ENCODE measurements around the gene ABR.

The ABR gene

GRCh38 chr17:980406-981291 lies 199.1 kb downstream of the ABR start:
- H3K4me1 ChIP-seq, result no peaks in the 10 kb centered on the region

GRCh38 chr17:979539-980405 lies 200.0 kb downstream of the ABR start, which contains the start of gene NXN:
Gene NXN, minus strand, starts transcription at chr17:979776.
- Histone ChIP-seq H3K36me3 (ENCODE audit: control insufficient read depth, insufficient read depth, low read length) (no peaks in the 10 kb centered on the region), H3K4me1 (no peaks in the 10 kb centered on the region), H2AFZ (peak within 1 kb of the TSS; percentile 80), H3K9me3 (ENCODE audit: control insufficient read depth, low read length) (no peaks in the 10 kb centered on the region), H3K4me3 (ENCODE audit: low read depth, low read length) (peak within 1 kb of the TSS; percentile 56), H3K79me2 (no peaks in the 10 kb centered on the region), H3K27ac (peak within 1 kb of the TSS; percentile 52), H3K9ac (peak within 1 kb of the TSS; percentile 32), H3K27me3 (ENCODE audit: control insufficient read depth, insufficient read depth, low read length) (no peaks in the 10 kb centered on the region), H3K4me2 (ENCODE audit: low read length) (peak within 1 kb of the TSS; percentile 81)
- peak; percentile 8 for TF ChIP-seq CTCF (IDR thresholded peaks at IDR 0.05)

More at GRCh38 chr17:980406-981291, 199.1 kb downstream of the ABR start:
- peak overlapping the region; percentile 40 for H3K4me3 ChIP-seq (ENCODE audit: low read depth, low read length)
- peak overlapping the region; percentile 81 for H3K4me2 ChIP-seq (ENCODE audit: low read length)
- H3K79me2 ChIP-seq, result no peaks in the 10 kb centered on the region
- peak; percentile 82 for TF ChIP-seq CTCF (IDR thresholded peaks at IDR 0.05)
- H3K27ac ChIP-seq, result peak overlapping the region; percentile 52
- no peaks in the 10 kb centered on the region for H3K36me3 ChIP-seq (ENCODE audit: control insufficient read depth, insufficient read depth, low read length)
- H3K9me3 ChIP-seq (ENCODE audit: control insufficient read depth, low read length), result no peaks in the 10 kb centered on the region
- no peaks in the 10 kb centered on the region for H3K27me3 ChIP-seq (ENCODE audit: control insufficient read depth, insufficient read depth, low read length)
- H3K9ac ChIP-seq, result no peak overlapping the region
- H2AFZ ChIP-seq, result peak overlapping the region; percentile 82

DNA sequence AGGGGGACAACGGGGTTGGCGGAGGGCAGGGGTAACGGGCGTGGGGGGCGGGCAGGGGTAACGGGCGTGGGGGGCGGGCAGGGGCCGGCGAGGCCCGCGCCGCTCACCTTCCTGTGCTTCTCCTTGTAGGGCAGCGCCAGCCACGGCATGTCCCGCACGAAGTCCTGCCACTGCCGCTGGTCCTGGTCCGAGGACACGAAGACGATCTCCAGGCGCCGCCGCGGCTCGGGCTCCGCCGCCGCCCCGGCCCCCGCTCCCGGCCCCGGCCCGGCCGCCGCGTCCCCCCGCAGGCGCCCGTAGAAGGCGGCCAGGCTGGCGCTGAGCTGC lies 200.6 kb downstream of the ABR start:
- Histone ChIP-seq H3K79me2 (no peaks in the 10 kb centered on the region), H3K4me1 (no peaks in the 10 kb centered on the region), H3K27me3 (ENCODE audit: control insufficient read depth, insufficient read depth, low read length) (no peaks in the 10 kb centered on the region), H3K27ac (no peak overlapping the region), H3K4me3 (ENCODE audit: low read depth, low read length) (peak overlapping the region; percentile 25), H3K36me3 (ENCODE audit: control insufficient read depth, insufficient read depth, low read length) (no peaks in the 10 kb centered on the region), H3K9me3 (ENCODE audit: control insufficient read depth, low read length) (no peaks in the 10 kb centered on the region), H3K4me2 (ENCODE audit: low read length) (peak overlapping the region; percentile 67), H2AFZ (peak overlapping the region; percentile 66), H3K9ac (no peak overlapping the region)
- TF ChIP-seq CTCF (IDR thresholded peaks at IDR 0.05), result no peak

GRCh38 chr17:978103-979093 lies 201.4 kb downstream of the ABR start:
- Histone ChIP-seq H3K36me3 (ENCODE audit: control insufficient read depth, insufficient read depth, low read length) (no peaks in the 10 kb centered on the region), H3K4me3 (ENCODE audit: low read depth, low read length) (peak overlapping the region; percentile 56), H3K27me3 (ENCODE audit: control insufficient read depth, insufficient read depth, low read length) (no peaks in the 10 kb centered on the region), H3K9me3 (ENCODE audit: control insufficient read depth, low read length) (no peaks in the 10 kb centered on the region), H2AFZ (no peak overlapping the region), H3K9ac (peak overlapping the region; percentile 32), H3K4me1 (no peaks in the 10 kb centered on the region), H3K79me2 (no peaks in the 10 kb centered on the region), H3K27ac (no peak overlapping the region), H3K4me2 (ENCODE audit: low read length) (peak overlapping the region; percentile 81)
- no peak for TF ChIP-seq CTCF (IDR thresholded peaks at IDR 0.05)

All from parathyroid adenoma (tissue), 2 donors.